Aorta (tissue), 5 donors: Measurements from ENCODE around the gene TFPI. TPM values are rescaled to one million over a fixed set of nuclear protein-coding genes. Genes with fewer than 3 reads are reported as not detected.
A peak's percentile ranks its signal among the peaks of the same experiment; 100 is the strongest.

Experiments
- ATAC-seq: fragments of 200-7000 bp; cut with Tn5 transposase; one replicate; pipeline ENCODE4 v1.9.1; 2022; ENCODE audit warnings: moderate library complexity; ENCODE audit not compliant: low FRiP score
- DNase-seq, 2 donors: peaks; one replicate each; pipeline ENCODE4 v3.0.0-alpha.2; 2020
- H3K27ac ChIP-seq, 2 donors: one replicate each; pipeline ENCODE4 v1.5.1; 2013; ENCODE audit warnings: low read length in 2 of 2, mild to moderate bottlenecking in 2 of 2, moderate library complexity in 2 of 2, control low read depth in 1 of 2, inconsistent platforms in 1 of 2, low read depth in 1 of 2
- H3K27me3 ChIP-seq, 2 donors: one replicate each; pipeline ENCODE4 v1.6.1; 2013; ENCODE audit warnings: control low read depth in 1 of 2, low read length in 1 of 2, mild to moderate bottlenecking in 1 of 2, moderate library complexity in 1 of 2; ENCODE audit not compliant: insufficient read depth in 2 of 2, control insufficient read depth in 1 of 2
- H3K36me3 ChIP-seq, 2 donors: one replicate each; pipeline ENCODE4 v1.6.1; 2013; ENCODE audit warnings: control low read depth in 1 of 2, low read length in 1 of 2, mild to moderate bottlenecking in 1 of 2; ENCODE audit not compliant: insufficient read depth in 2 of 2, control insufficient read depth in 1 of 2
- H3K4me1 ChIP-seq, 2 donors: one replicate each; pipeline ENCODE4 v1.6.1; 2013; ENCODE audit warnings: low read length in 2 of 2, control low read depth in 1 of 2, mild to moderate bottlenecking in 1 of 2, moderate library complexity in 1 of 2; ENCODE audit not compliant: insufficient read depth in 2 of 2, control insufficient read depth in 1 of 2
- H3K4me3 ChIP-seq, 2 donors: one replicate each; pipeline ENCODE4 v1.5.1; 2013; ENCODE audit warnings: low read length in 2 of 2, control low read depth in 1 of 2, mild to moderate bottlenecking in 1 of 2
- H3K9me3 ChIP-seq: one replicate; pipeline ENCODE4 v1.6.1; 2013; ENCODE audit warnings: mild to moderate bottlenecking, low read length; ENCODE audit not compliant: control insufficient read depth
- WGBS, 2 donors: extraction: QIAGEN DNeasy Blood & Tissue Kit; methylation state at CpG; one replicate each; pipeline ENCODE4 v1.1.7; 2013; 5-methylcytosine and 5-hydroxymethylcytosine counted together
- intact Hi-C, 2 donors: fragments of 100-400 bp; cut with DNase I; formaldehyde crosslinking; loops; one replicate each; pipeline versions ENCODE4 v1.14.2 to v1.15.0; 2022
- polyA plus RNA-seq, 2 donors: library from polyadenylated mRNA; stranded (reverse); fragments of 200-250 nt; gene quantifications; one replicate each; pipeline ENCODE4 v1.2.3, GENCODE V29; 2013
- total RNA-seq, 2 donors: library from RNA; stranded (reverse); fragmentation: NEBNext Ultra II Directional; extraction: Animal tissue kit (Norgen Biotek cat#: 25700); gene quantifications; one replicate each; pipeline ENCODE4 v1.2.1, GENCODE V29; 2021
- donor health status: healthy with polysubstance abuse.
- donor health status: Bipolar disorder and iron deficiency.
- donor health status: DM: no; HTN: no; CAD: no.
- donor health status: DM: no; HTN: no; CAD: no.
- donor health status: DM: yes; HTN: yes; CAD: no.

Gene TFPI
- total and polyA plus RNA-seq, 4 donors: 20.5 to 135 (median 99.2) TPM

GRCh38 chr2:187459256-187459655 lies 95.0 kb downstream of the TFPI start:
- Histone ChIP-seq H3K4me1 (no peaks in the 10 kb centered on the region), H3K9me3 (no peaks in the 10 kb centered on the region), H3K4me3 (no peak overlapping the region), H3K27me3 (no peaks in the 10 kb centered on the region), H3K27ac (no peak overlapping the region), H3K36me3 (no peaks in the 10 kb centered on the region)
- 68 to 76% methylated on average over 2 of the region's 2 CpGs for WGBS, 2 donors
- intact Hi-C loops: no loop called here
- no peak for DNase-seq
- ATAC-seq: no peak

DNA sequence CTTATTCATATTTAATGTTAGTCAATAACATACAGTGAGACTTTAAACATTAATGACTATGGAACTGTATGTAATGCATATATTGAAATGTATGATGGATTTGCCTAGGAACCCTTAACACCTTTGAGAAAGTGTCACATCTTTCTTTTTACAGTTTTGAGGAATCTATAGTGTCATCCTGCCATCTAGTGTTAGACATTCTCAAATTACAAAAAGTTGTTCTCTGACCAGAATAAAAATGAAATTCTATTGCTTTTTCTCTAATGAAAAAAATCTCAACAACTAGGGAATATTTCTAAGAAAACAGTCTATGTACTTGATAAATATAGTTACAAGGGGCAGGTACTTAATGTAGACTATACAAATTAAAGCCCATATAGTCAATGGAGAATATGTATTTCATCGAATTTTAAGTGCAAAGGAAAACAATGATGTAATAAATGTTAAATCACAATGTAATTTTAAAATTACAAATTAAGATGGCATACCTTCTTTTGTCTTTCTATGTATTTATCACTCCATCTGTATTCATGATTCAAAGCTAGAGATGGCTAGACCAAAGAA lies 101.1 kb downstream of the TFPI start:
- Histone ChIP-seq H3K36me3 (no peaks in the 10 kb centered on the region), H3K27me3 (no peaks in the 10 kb centered on the region), H3K9me3 (no peaks in the 10 kb centered on the region), H3K27ac (no peak overlapping the region), H3K4me1 (peaks cover 0 to 1% of the 10 kb centered on the region in 2 donors), H3K4me3 (no peak overlapping the region)
- 85 to 87% methylated on average over 1 of the region's 1 CpG for WGBS, 2 donors
- intact Hi-C loops: loop anchor here in 1 of 2 donors (5.0 kb wide), 2 partner anchors 156 to 591 kb away; no protein-coding TSS in a partner anchor
- ATAC-seq: no peak
- no peak for DNase-seq

GRCh38 chr2:187451510-187451909 lies 102.7 kb downstream of the TFPI start:
- Histone ChIP-seq H3K9me3 (no peaks in the 10 kb centered on the region), H3K27ac (no peak overlapping the region), H3K4me1 (peaks cover 0 to 2% of the 10 kb centered on the region in 2 donors), H3K4me3 (no peak overlapping the region), H3K27me3 (no peaks in the 10 kb centered on the region), H3K36me3 (no peaks in the 10 kb centered on the region)
- DNase-seq: no peak
- ATAC-seq: no peak
- intact Hi-C loops: loop anchor here in 1 of 2 donors (5.0 kb wide), 2 partner anchors 154 to 589 kb away; no protein-coding TSS in a partner anchor

- no peaks in the 10 kb centered on the region for H3K36me3 ChIP-seq
- H3K4me1 ChIP-seq: peaks cover 0 to 2% of the 10 kb centered on the region in 2 donors
- no peaks in the 10 kb centered on the region for H3K9me3 ChIP-seq
- 29 to 53% methylated on average over 3 of the region's 3 CpGs for WGBS, 2 donors
- no peak overlapping the region for H3K27ac ChIP-seq
- intact Hi-C loops: no loop called here
- H3K4me3 ChIP-seq: peak overlapping the region in 1 of 2 donors; percentile 14
- DNase-seq (no peak), ATAC-seq (no peak)
- no peaks in the 10 kb centered on the region for H3K27me3 ChIP-seq
These were observed 106.9 kb downstream of the TFPI start for GRCh38 chr2:187447336-187447735.

GRCh38 chr2:187446711-187447110 lies 107.5 kb downstream of the TFPI start:
- peak overlapping the region in 1 of 2 donors; percentile 14 for H3K4me3 ChIP-seq
- H3K9me3 ChIP-seq: no peaks in the 10 kb centered on the region
- H3K27ac ChIP-seq: no peak overlapping the region
- H3K27me3 ChIP-seq: no peaks in the 10 kb centered on the region
- 71 to 92% methylated on average over 1 of the region's 1 CpG for WGBS, 2 donors
- peaks cover 0 to 2% of the 10 kb centered on the region in 2 donors for H3K4me1 ChIP-seq
- intact Hi-C loops: no loop called here
- DNase-seq (no peak), ATAC-seq (no peak)
- no peaks in the 10 kb centered on the region for H3K36me3 ChIP-seq

DNA sequence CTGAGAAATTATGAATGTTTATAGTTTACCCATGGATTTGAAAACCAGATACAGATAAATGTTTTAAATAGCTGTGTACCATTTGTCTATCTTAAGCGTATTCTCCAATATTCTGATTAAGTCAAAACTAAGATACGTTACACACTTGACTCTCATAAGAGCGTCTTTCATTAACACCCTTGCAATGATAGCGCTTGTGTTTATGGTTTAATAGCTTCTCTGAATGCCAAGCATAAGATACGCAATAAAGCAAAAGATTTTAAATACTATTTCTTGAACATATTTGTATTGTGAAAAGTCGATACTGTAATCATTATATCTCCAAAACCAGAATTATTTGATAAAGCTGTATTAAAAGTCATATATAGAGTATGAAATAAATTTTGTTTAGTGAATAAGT lies 109.2 kb downstream of the TFPI start:
- 87 to 95% methylated on average over 6 of the region's 6 CpGs for WGBS, 2 donors
- H3K36me3 ChIP-seq: no peaks in the 10 kb centered on the region
- no peaks in the 10 kb centered on the region for H3K9me3 ChIP-seq
- H3K4me3 ChIP-seq: no peak overlapping the region
- no peak for ATAC-seq
- no peaks in the 10 kb centered on the region for H3K27me3 ChIP-seq
- intact Hi-C loops: no loop called here
- no peak for DNase-seq
- peaks cover 0 to 2% of the 10 kb centered on the region in 2 donors for H3K4me1 ChIP-seq
- no peak overlapping the region for H3K27ac ChIP-seq

- Histone ChIP-seq H3K36me3 (no peaks in the 10 kb centered on the region), H3K27ac (no peak overlapping the region), H3K4me3 (no peak overlapping the region), H3K27me3 (no peaks in the 10 kb centered on the region), H3K9me3 (no peaks in the 10 kb centered on the region), H3K4me1 (no peaks in the 10 kb centered on the region)
- DNase-seq (no peak), ATAC-seq (no peak)
- 50 to 71% methylated on average over 2 of the region's 2 CpGs for WGBS, 2 donors
- intact Hi-C loops: no loop called here
These were observed 111.5 kb downstream of the TFPI start for GRCh38 chr2:187442778-187443177.

DNA sequence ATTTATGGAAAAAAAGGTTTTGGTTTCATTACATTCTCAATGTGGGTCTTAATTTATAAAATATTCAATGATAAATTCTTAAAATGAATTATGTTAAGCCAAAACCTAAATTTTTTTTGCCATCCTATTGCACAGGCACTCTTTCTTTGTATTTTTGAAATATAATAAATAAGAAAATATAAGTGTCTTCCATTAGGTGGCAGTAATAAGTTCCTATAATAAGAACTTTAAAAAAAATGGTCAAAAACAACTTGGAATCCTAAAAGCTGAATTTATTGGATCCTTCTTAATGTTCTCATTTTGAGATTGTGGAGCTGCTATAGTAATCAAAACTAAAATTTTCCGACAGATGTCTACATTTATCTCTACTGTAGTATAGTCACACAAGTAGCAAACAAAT lies 111.9 kb downstream of the TFPI start:
- Histone ChIP-seq H3K36me3 (no peaks in the 10 kb centered on the region), H3K27me3 (no peaks in the 10 kb centered on the region), H3K4me1 (no peaks in the 10 kb centered on the region), H3K27ac (no peak overlapping the region), H3K4me3 (no peak overlapping the region), H3K9me3 (no peaks in the 10 kb centered on the region)
- DNase-seq: no peak
- no peak for ATAC-seq
- WGBS, 2 donors: 83 to 90% methylated on average over 1 of the region's 1 CpG
- intact Hi-C loops: no loop called here

DNA sequence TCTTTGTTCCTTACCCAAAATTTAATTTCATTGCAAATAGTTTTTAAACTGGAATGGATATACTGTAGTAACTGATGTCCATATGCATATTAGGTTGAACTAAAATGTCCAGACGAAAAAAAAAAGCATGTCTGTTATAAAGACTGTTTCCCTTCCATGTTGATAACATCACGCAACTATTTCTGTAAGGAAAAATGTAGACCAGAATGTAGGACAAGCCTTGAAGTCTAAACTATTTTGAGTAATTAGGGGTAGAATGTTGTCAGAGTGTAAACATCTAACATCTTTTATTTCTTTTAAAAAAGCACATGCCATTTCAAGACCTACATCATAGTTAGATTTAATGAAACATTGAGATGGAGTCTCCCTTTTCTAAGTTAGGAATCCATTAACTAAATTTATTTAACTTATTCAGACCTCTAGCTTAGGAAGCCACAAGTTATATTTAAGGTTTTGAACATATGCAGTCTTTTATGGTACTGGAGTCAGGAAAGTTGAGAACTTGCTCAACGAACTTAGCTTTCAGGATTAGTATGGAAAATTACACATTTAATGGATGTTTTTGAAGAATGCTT lies 114.0 kb downstream of the TFPI start:
- WGBS, 2 donors: 87 to 89% methylated on average over 3 of the region's 3 CpGs
- DNase-seq (no peak), ATAC-seq (no peak)
- no peaks in the 10 kb centered on the region for H3K36me3 ChIP-seq
- H3K27ac ChIP-seq: no peak overlapping the region
- H3K4me1 ChIP-seq: no peaks in the 10 kb centered on the region
- intact Hi-C loops: no loop called here
- no peak overlapping the region for H3K4me3 ChIP-seq
- H3K9me3 ChIP-seq: no peaks in the 10 kb centered on the region
- H3K27me3 ChIP-seq: no peaks in the 10 kb centered on the region
